WTC11 (cell line): ENCODE results near the gene ATG2A. TPM values are rescaled to one million over a fixed set of nuclear protein-coding genes. Genes with fewer than 3 reads are reported as not detected.

Source experiments
- ATAC-seq: fragments of 200-7000 bp; cut with Tn5 transposase; 2 replicates; pipeline ENCODE4 v1.10.0; 2021; ENCODE audit warnings: mild to moderate bottlenecking, moderate library complexity
- CTCF ChIA-PET: fragments of 300-600 bp; sonication (Branson Sonifier 250); formaldehyde crosslinking; loops from one replicate; lab custom pipeline; 2021; ENCODE audit warnings: antibody characterized with exemption; lab: Charles Lee
- POLR2A ChIA-PET: fragments of 350-600 bp; sonication (Branson Sonifier 250); formaldehyde crosslinking; loops from one replicate; lab custom pipeline; 2021; ENCODE audit warnings: antibody characterized with exemption; lab: Charles Lee
- DNase-seq: peaks from one replicate; pipeline ENCODE4 v3.0.0; 2021; ENCODE audit warnings: low spot score
- H3K27ac Mint-ChIP-seq: 2 replicates; pipeline ENCODE4 v1.8.0; 2021; ENCODE audit warnings: mixed read lengths
- H3K27me3 Mint-ChIP-seq: 2 replicates; pipeline ENCODE4 v1.8.0; 2021; ENCODE audit warnings: low read depth, mild to moderate bottlenecking, moderate library complexity, mixed read lengths
- H3K36me3 Mint-ChIP-seq: 2 replicates; pipeline ENCODE4 v1.8.0; 2021; ENCODE audit warnings: mixed read lengths
- H3K4me1 Mint-ChIP-seq: 2 replicates; pipeline ENCODE4 v1.8.0; 2022; ENCODE audit warnings: mixed read lengths
- H3K4me3 Mint-ChIP-seq: 2 replicates; pipeline ENCODE4 v1.8.0; 2021; ENCODE audit warnings: mild to moderate bottlenecking, moderate library complexity, mixed read lengths
- H3K9me3 Mint-ChIP-seq: 2 replicates; pipeline ENCODE4 v1.8.0; 2021; ENCODE audit warnings: mixed read lengths
- AR ChIP-seq: fragments of 250-450 bp; sonication (Bioruptor Pico); IDR thresholded peaks from 2 replicates; pipeline ENCODE4 v1.9.0; 2021; ENCODE audit warnings: mild to moderate bottlenecking
- E2F1 ChIP-seq: sonication (generic); formaldehyde crosslinking; IDR thresholded peaks from 2 replicates; pipeline ENCODE4 v1.8.0; 2022; ENCODE audit warnings: mild to moderate bottlenecking, missing genetic modification reagents
- E2F5 ChIP-seq: sonication (generic); formaldehyde crosslinking; IDR thresholded peaks from 2 replicates; pipeline ENCODE4 v1.8.1; 2022; ENCODE audit warnings: mild to moderate bottlenecking, moderate library complexity, missing genetic modification reagents
- ELF4 ChIP-seq: sonication (generic); formaldehyde crosslinking; IDR thresholded peaks from 2 replicates; pipeline ENCODE4 v1.8.1; 2022; ENCODE audit warnings: low read depth, mild to moderate bottlenecking, moderate library complexity, missing genetic modification reagents
- FOXP1 ChIP-seq: sonication (generic); formaldehyde crosslinking; IDR thresholded peaks from 2 replicates; pipeline ENCODE4 v1.8.0; 2022; ENCODE audit warnings: missing genetic modification reagents, mild to moderate bottlenecking, moderate library complexity, borderline replicate concordance
- GRHL2 ChIP-seq: fragments of 250-450 bp; sonication (Bioruptor Pico); IDR thresholded peaks from 2 replicates; pipeline ENCODE4 v1.8.0; 2022; ENCODE audit warnings: mild to moderate bottlenecking, moderate library complexity; ENCODE audit not compliant: insufficient replicate concordance, severe bottlenecking
- JUN ChIP-seq: sonication (generic); formaldehyde crosslinking; IDR thresholded peaks from 2 replicates; pipeline ENCODE4 v1.8.0; 2023; ENCODE audit warnings: mild to moderate bottlenecking, missing genetic modification reagents
- MLX ChIP-seq: sonication (generic); formaldehyde crosslinking; IDR thresholded peaks from 2 replicates; pipeline ENCODE4 v1.8.1; 2023; ENCODE audit warnings: mild to moderate bottlenecking, missing genetic modification reagents, moderate library complexity
- NR1H2 ChIP-seq: sonication (generic); formaldehyde crosslinking; IDR thresholded peaks from 2 replicates; pipeline ENCODE4 v1.9.0; 2021; ENCODE audit warnings: mild to moderate bottlenecking, moderate library complexity, missing genetic modification reagents
- PREB ChIP-seq: sonication (generic); formaldehyde crosslinking; IDR thresholded peaks from 2 replicates; pipeline ENCODE4 v1.8.1; 2022; ENCODE audit warnings: mild to moderate bottlenecking, missing genetic modification reagents, moderate library complexity, borderline replicate concordance
- USF1 ChIP-seq: sonication (generic); formaldehyde crosslinking; IDR thresholded peaks from 2 replicates; pipeline ENCODE4 v1.8.0; 2022; ENCODE audit warnings: mild to moderate bottlenecking, missing genetic modification reagents
- ZBTB21 ChIP-seq: sonication (generic); formaldehyde crosslinking; IDR thresholded peaks from 2 replicates; pipeline ENCODE4 v1.8.1; 2023; ENCODE audit warnings: mild to moderate bottlenecking, missing genetic modification reagents, borderline replicate concordance
- ZNF138 ChIP-seq: sonication (generic); formaldehyde crosslinking; conservative IDR thresholded peaks from 2 replicates; pipeline ENCODE4 v1.8.1; 2022; ENCODE audit warnings: mild to moderate bottlenecking, moderate library complexity, missing genetic modification reagents
- total RNA-seq: library from RNA; stranded (reverse); gene quantifications from 3 replicates; pipeline ENCODE4 v1.2.3, GENCODE V29; 2021

Gene ATG2A
- total RNA-seq, 1 experiment from 2014 or later = 31.4 TPM

- TF ChIP-seq ZBTB21 (CRISPR knock-in tag) (no peak), ZNF138 (no peak), JUN (CRISPR knock-in tag) (no peak), E2F5 (CRISPR knock-in tag) (no peak), MLX (CRISPR knock-in tag) (no peak), ELF4 (CRISPR knock-in tag) (no peak), AR (CRISPR knock-in tag) (no peak), E2F1 (CRISPR knock-in tag) (no peak)
- CTCF ChIA-PET = interaction anchor here (1.3 to 4.9 kb wide), 6 partner anchors 10 to 129 kb away, joined by 3 to 61 read pairs (median 14); partner anchors contain the start of genes BATF2 and EHD1
- H3K4me1 Mint-ChIP-seq = peaks cover 12% of the 10 kb centered on the region
- no peak overlapping the region for H3K4me3 Mint-ChIP-seq
- no peak overlapping the region for H3K27ac Mint-ChIP-seq
- DNase-seq (no peak), ATAC-seq (no peak)
- no peaks in the 10 kb centered on the region for H3K9me3 Mint-ChIP-seq
- no peaks in the 10 kb centered on the region for H3K27me3 Mint-ChIP-seq
- H3K36me3 Mint-ChIP-seq = no peaks in the 10 kb centered on the region
- POLR2A ChIA-PET = no interaction called here
These were observed 49.1 kb downstream of the ATG2A start for GRCh38 chr11:64867748-64868462.

- POLR2A ChIA-PET = no interaction called here
- peak overlapping the region; percentile 90 for H3K27ac Mint-ChIP-seq
- TF ChIP-seq GRHL2 (no peak), PREB (CRISPR knock-in tag) (no peak), NR1H2 (CRISPR knock-in tag) (no peak), FOXP1 (CRISPR knock-in tag) (no peak), USF1 (CRISPR knock-in tag) (no peak)
- H3K4me1 Mint-ChIP-seq = peaks cover 17% of the 10 kb centered on the region
- no peaks in the 10 kb centered on the region for H3K27me3 Mint-ChIP-seq
- H3K36me3 Mint-ChIP-seq = no peaks in the 10 kb centered on the region
- CTCF ChIA-PET = interaction anchor here (0.9 to 7.2 kb wide), 3 partner anchors 17 to 130 kb away, joined by 4 to 61 read pairs (median 60); partner anchors contain the start of gene BATF2
- no peak overlapping the region for H3K4me3 Mint-ChIP-seq
- DNase-seq (no peak), ATAC-seq (no peak)
- H3K9me3 Mint-ChIP-seq = no peaks in the 10 kb centered on the region
These were observed 50.9 kb downstream of the ATG2A start for GRCh38 chr11:64866173-64866491.
